ENCODE results near the gene GRPEL2.
"Not testable (repeated sequence)": the region's sequence is repeated elsewhere in the genome, so short reads cannot be mapped to it uniquely, and the experiment has no call there.

The GRPEL2 gene

DNA sequence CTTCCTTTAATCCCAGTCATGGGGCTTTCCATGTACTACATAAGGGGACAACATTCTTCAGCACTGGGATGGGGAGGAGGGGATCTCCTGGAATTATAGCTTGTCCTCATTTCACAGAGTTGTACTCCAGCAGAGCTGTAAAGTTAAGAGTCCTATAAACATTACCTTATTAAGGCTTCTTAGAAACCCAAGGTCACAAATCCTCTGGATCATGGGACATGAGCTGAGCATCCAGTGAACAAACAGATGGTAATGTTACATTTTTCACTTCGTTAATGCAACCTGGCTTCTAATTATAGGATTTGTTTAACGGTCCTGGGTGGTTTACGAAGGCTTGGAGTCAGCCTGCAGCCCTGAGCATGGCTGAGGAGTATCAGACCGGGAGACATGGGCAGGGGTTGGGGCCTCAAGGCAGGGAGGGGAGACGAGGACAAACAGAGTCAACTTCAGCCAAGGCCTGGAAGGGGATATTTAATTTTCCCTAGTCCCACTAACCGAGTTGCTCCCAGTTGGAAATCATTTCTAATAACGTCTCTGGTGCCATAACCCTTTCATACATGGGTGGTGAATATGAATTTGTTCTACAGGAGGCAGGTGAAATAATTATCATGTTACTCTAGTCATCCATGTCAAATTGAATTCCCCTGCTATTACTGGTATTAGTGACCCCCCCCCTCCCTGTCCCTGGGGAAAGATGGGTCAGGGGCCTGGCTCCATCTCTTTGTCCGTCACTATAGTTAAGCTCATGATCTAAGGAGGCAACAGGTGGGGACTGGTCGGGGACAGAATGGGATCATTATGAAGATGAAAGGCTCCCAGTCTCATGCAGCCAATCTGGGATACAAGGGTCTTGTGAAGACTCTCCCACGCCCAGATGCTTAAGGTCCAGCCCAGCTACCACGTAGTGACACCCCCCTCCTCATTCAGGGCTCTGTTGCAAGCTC lies 44.5 kb downstream of the GRPEL2 start:
- Histone ChIP-seq H3K27ac (ENCODE audit: poor library complexity, severe bottlenecking) (no peak overlapping the region), H3K9me3 (ENCODE audit: severe bottlenecking) (no peaks in the 10 kb centered on the region), H3K36me3 (ENCODE audit: low read depth) (no peaks in the 10 kb centered on the region), H3K27me3 (ENCODE audit: insufficient read depth, poor library complexity, severe bottlenecking) (no peaks in the 10 kb centered on the region), H3K4me3 (ENCODE audit: severe bottlenecking) (no peak overlapping the region), H3K4me1 (ENCODE audit: insufficient read depth, poor library complexity, severe bottlenecking) (no peaks in the 10 kb centered on the region)
- ATAC-seq (ENCODE audit: low read depth) = no peak
- TF ChIP-seq, protein P1, sequence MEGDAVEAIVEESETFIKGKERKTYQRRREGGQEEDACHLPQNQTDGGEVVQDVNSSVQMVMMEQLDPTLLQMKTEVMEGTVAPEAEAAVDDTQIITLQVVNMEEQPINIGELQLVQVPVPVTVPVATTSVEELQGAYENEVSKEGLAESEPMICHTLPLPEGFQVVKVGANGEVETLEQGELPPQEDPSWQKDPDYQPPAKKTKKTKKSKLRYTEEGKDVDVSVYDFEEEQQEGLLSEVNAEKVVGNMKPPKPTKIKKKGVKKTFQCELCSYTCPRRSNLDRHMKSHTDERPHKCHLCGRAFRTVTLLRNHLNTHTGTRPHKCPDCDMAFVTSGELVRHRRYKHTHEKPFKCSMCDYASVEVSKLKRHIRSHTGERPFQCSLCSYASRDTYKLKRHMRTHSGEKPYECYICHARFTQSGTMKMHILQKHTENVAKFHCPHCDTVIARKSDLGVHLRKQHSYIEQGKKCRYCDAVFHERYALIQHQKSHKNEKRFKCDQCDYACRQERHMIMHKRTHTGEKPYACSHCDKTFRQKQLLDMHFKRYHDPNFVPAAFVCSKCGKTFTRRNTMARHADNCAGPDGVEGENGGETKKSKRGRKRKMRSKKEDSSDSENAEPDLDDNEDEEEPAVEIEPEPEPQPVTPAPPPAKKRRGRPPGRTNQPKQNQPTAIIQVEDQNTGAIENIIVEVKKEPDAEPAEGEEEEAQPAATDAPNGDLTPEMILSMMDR (IDR thresholded peaks at IDR 0.05; ENCODE audit: poor library complexity, severe bottlenecking) = no peak
- no peak for DNase-seq (ENCODE audit: low spot score)

DNA sequence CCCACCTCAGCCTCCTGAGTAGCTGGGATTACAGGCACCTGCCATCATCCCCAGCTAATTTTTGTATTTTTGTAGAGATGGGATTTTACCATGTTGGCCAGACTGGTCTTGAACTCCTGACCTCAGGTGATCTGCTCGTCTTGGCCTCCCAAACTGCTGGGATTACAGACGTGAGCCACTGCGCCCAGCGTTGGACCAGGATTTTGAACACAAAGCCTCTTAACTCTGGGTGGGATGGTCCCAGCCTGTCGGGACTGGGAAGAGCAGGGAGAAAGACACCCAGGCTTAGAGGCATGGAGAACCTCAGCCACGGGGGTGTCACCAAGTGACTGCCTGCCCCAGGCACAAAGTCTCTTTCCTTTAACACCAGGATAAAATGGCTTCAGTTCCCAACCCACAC lies 45.8 kb downstream of the GRPEL2 start:
- H3K27me3 ChIP-seq (ENCODE audit: insufficient read depth, poor library complexity, severe bottlenecking); H3K27ac ChIP-seq (ENCODE audit: poor library complexity, severe bottlenecking); DNase-seq (ENCODE audit: low spot score); H3K36me3 ChIP-seq (ENCODE audit: low read depth); H3K4me1 ChIP-seq (ENCODE audit: insufficient read depth, poor library complexity, severe bottlenecking); H3K4me3 ChIP-seq (ENCODE audit: severe bottlenecking); ATAC-seq (ENCODE audit: low read depth); H3K9me3 ChIP-seq (ENCODE audit: severe bottlenecking): not testable (repeated sequence)

- no peak overlapping the region for H3K4me3 ChIP-seq (ENCODE audit: severe bottlenecking)
- DNase-seq (ENCODE audit: low spot score) = no peak
- no peaks in the 10 kb centered on the region for H3K9me3 ChIP-seq (ENCODE audit: severe bottlenecking)
- no peaks in the 10 kb centered on the region for H3K36me3 ChIP-seq (ENCODE audit: low read depth)
- no peak for ATAC-seq (ENCODE audit: low read depth)
- H3K27ac ChIP-seq (ENCODE audit: poor library complexity, severe bottlenecking) = no peak overlapping the region
- TF ChIP-seq, protein P1 (IDR thresholded peaks at IDR 0.05; ENCODE audit: poor library complexity, severe bottlenecking) = no peak
- no peaks in the 10 kb centered on the region for H3K27me3 ChIP-seq (ENCODE audit: insufficient read depth, poor library complexity, severe bottlenecking)
- H3K4me1 ChIP-seq (ENCODE audit: insufficient read depth, poor library complexity, severe bottlenecking) = no peaks in the 10 kb centered on the region
These were observed 46.2 kb downstream of the GRPEL2 start for GRCh38 chr5:149391524-149391923.

DNA sequence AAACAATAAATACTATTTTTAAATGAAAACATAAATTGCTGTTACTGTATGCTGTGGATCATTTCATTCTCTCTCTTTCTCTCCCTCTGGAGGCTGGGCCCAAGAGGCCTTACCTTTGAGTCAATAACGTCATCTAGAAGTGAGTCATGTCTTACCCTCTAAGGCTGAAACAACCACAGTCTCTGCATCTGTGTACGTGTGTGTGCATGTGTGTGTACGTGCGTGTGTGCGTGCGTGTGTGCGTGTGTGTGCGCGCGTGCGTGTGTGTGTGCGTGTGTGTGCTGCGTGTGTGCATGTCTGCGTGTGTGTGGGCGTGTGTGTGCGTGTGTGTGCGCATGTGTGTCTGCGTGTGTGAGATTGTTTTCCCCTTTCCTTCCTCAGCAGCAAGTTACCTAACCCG lies 47.4 kb downstream of the GRPEL2 start:
- DNase-seq (ENCODE audit: low spot score) = no peak
- TF ChIP-seq, protein P1 (IDR thresholded peaks at IDR 0.05; ENCODE audit: poor library complexity, severe bottlenecking) = no peak
- Histone ChIP-seq H3K9me3 (ENCODE audit: severe bottlenecking) (no peaks in the 10 kb centered on the region), H3K4me1 (ENCODE audit: insufficient read depth, poor library complexity, severe bottlenecking) (no peaks in the 10 kb centered on the region), H3K27me3 (ENCODE audit: insufficient read depth, poor library complexity, severe bottlenecking) (no peaks in the 10 kb centered on the region), H3K4me3 (ENCODE audit: severe bottlenecking) (no peak overlapping the region), H3K27ac (ENCODE audit: poor library complexity, severe bottlenecking) (no peak overlapping the region), H3K36me3 (ENCODE audit: low read depth) (no peaks in the 10 kb centered on the region)
- peak; percentile 92 for ATAC-seq (ENCODE audit: low read depth)

- H3K27me3 ChIP-seq (ENCODE audit: insufficient read depth, poor library complexity, severe bottlenecking); ATAC-seq (ENCODE audit: low read depth); H3K9me3 ChIP-seq (ENCODE audit: severe bottlenecking); H3K36me3 ChIP-seq (ENCODE audit: low read depth); H3K4me3 ChIP-seq (ENCODE audit: severe bottlenecking); H3K4me1 ChIP-seq (ENCODE audit: insufficient read depth, poor library complexity, severe bottlenecking); H3K27ac ChIP-seq (ENCODE audit: poor library complexity, severe bottlenecking); DNase-seq (ENCODE audit: low spot score): not testable (repeated sequence)
These were observed 49.7 kb downstream of the GRPEL2 start for GRCh38 chr5:149394996-149395395.

- H3K27ac ChIP-seq (ENCODE audit: poor library complexity, severe bottlenecking) = no peak overlapping the region
- ATAC-seq (ENCODE audit: low read depth) (no peak), DNase-seq (ENCODE audit: low spot score) (no peak)
- H3K4me3 ChIP-seq (ENCODE audit: severe bottlenecking) = no peak overlapping the region
- no peaks in the 10 kb centered on the region for H3K27me3 ChIP-seq (ENCODE audit: insufficient read depth, poor library complexity, severe bottlenecking)
- no peaks in the 10 kb centered on the region for H3K9me3 ChIP-seq (ENCODE audit: severe bottlenecking)
- H3K36me3 ChIP-seq (ENCODE audit: low read depth) = no peaks in the 10 kb centered on the region
- TF ChIP-seq, protein P1 (IDR thresholded peaks at IDR 0.05; ENCODE audit: poor library complexity, severe bottlenecking) = no peak
- no peaks in the 10 kb centered on the region for H3K4me1 ChIP-seq (ENCODE audit: insufficient read depth, poor library complexity, severe bottlenecking)
These were observed 52.2 kb downstream of the GRPEL2 start for GRCh38 chr5:149397530-149397929.

DNA sequence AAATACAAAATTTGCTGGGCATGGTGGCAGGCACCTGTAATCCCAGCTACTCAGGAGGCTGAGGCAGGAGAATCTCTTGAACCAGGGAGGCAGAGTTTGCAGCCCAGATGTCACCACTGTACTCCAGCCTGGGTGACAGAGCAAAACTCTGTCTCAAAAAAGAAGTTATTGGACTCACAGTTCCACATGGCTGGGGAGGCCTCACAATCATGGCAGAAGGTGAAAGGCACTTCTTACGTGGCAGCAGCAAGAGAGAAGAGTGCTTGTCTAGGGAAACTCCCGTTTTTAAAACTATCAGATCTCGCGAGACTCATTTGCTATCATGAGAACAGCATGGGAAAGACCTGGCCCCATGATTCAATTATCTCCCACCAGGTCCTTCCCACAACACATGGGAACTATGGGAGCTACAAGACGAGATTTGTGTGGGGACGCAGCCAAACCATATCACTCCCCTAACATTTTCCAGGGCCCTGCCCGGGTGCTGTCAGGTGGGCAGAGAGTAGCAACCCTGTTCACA lies 53.5 kb downstream of the GRPEL2 start:
- not testable (repeated sequence) for H3K4me3 ChIP-seq (ENCODE audit: severe bottlenecking); DNase-seq (ENCODE audit: low spot score); H3K27ac ChIP-seq (ENCODE audit: poor library complexity, severe bottlenecking); H3K27me3 ChIP-seq (ENCODE audit: insufficient read depth, poor library complexity, severe bottlenecking); H3K36me3 ChIP-seq (ENCODE audit: low read depth); H3K9me3 ChIP-seq (ENCODE audit: severe bottlenecking); H3K4me1 ChIP-seq (ENCODE audit: insufficient read depth, poor library complexity, severe bottlenecking); ATAC-seq (ENCODE audit: low read depth)

All from RWPE2 (cell line).